Keratinocyte (primary cell): ENCODE measurements around the gene LRRC18. TPM values are rescaled to one million over a fixed set of nuclear protein-coding genes. Genes with fewer than 3 reads are reported as not detected.

Source experiments
- DNase-seq: peaks from one replicate; pipeline ENCODE4 v3.0.0-alpha.2; 2011; ENCODE audit warnings: low read depth, missing footprints, low spot score
- FAIRE-seq: peaks from 2 replicates; lab custom pipeline; 2011; peaks lifted over from hg19 to GRCh38; lab: Jason Lieb, UNC
- H2AFZ ChIP-seq: 2 replicates; pipeline ENCODE4 v1.6.0; 2012; ENCODE audit warnings: low read length, control low read depth, inconsistent platforms; ENCODE audit not compliant: control insufficient read depth
- H3K27ac ChIP-seq: 2 replicates; pipeline ENCODE4 v1.5.1; 2011; ENCODE audit warnings: low read length; ENCODE audit not compliant: control insufficient read depth, insufficient read depth
- H3K27me3 ChIP-seq: 3 replicates; pipeline ENCODE4 v1.6.0; 2011; ENCODE audit warnings: low read length; ENCODE audit not compliant: control insufficient read depth, insufficient read depth; ENCODE audit errors: extremely low read depth
- H3K36me3 ChIP-seq, 2 experiments: 2 replicates in 1 of 2; 3 replicates in 1 of 2; pipeline ENCODE4 v1.5.1; 2011; ENCODE audit warnings: low read length in 2 of 2, mild to moderate bottlenecking in 1 of 2; ENCODE audit not compliant: control insufficient read depth in 2 of 2, insufficient read depth in 2 of 2; ENCODE audit errors: extremely low read depth in 1 of 2
- H3K4me1 ChIP-seq: 3 replicates; pipeline ENCODE4 v1.5.1; 2011; ENCODE audit warnings: low read length; ENCODE audit not compliant: control insufficient read depth, insufficient read depth; ENCODE audit errors: extremely low read depth
- H3K4me2 ChIP-seq: 3 replicates; pipeline ENCODE4 v1.6.0; 2011; ENCODE audit warnings: low read depth, low read length; ENCODE audit not compliant: control insufficient read depth, insufficient read depth; ENCODE audit errors: extremely low read depth
- H3K4me3 ChIP-seq, 3 experiments: fragments of 200-600 bp in 1 of 3; sonication (generic) in 1 of 3; 2 replicates in 2 of 3; 3 replicates in 1 of 3; pipeline ENCODE4 v1.5.1; 2011 to 2016; ENCODE audit warnings: low read length in 3 of 3, mild to moderate bottlenecking in 3 of 3, control low read depth in 2 of 3, inconsistent platforms in 1 of 3, low read depth in 1 of 3, mixed read lengths in 1 of 3, mixed run types in 1 of 3, moderate library complexity in 1 of 3; ENCODE audit not compliant: control insufficient read depth in 2 of 3, insufficient read depth in 2 of 3; ENCODE audit errors: extremely low read depth in 1 of 3
- H3K79me2 ChIP-seq: 2 replicates; pipeline ENCODE4 v1.6.0; 2012; ENCODE audit warnings: low read length; ENCODE audit not compliant: control insufficient read depth, insufficient read depth
- H3K9ac ChIP-seq: 3 replicates; pipeline ENCODE4 v1.6.0; 2011; ENCODE audit warnings: low read length; ENCODE audit not compliant: control insufficient read depth, insufficient read depth; ENCODE audit errors: extremely low read depth
- H3K9me1 ChIP-seq: 3 replicates; pipeline ENCODE4 v1.6.0; 2011; ENCODE audit warnings: low read length; ENCODE audit not compliant: control insufficient read depth, insufficient read depth; ENCODE audit errors: extremely low read depth
- H3K9me3 ChIP-seq: 2 replicates; pipeline ENCODE4 v1.5.1; 2012; ENCODE audit warnings: low read depth, low read length; ENCODE audit not compliant: control insufficient read depth
- H4K20me1 ChIP-seq: 3 replicates; pipeline ENCODE4 v1.6.0; 2011; ENCODE audit warnings: low read length; ENCODE audit not compliant: control insufficient read depth, insufficient read depth; ENCODE audit errors: extremely low read depth
- CTCF ChIP-seq, 3 experiments: IDR thresholded peaks in 1 of 3; conservative IDR thresholded peaks in 1 of 3; optimal IDR thresholded peaks in 1 of 3; 2 replicates in 2 of 3; 3 replicates in 1 of 3; pipeline versions ENCODE3 to v1.5.1; 2011; ENCODE audit warnings: low read length in 3 of 3, mild to moderate bottlenecking in 3 of 3, moderate library complexity in 2 of 3, control low read depth in 1 of 3, inconsistent platforms in 1 of 3; ENCODE audit not compliant: insufficient read depth in 2 of 3; ENCODE audit errors: extremely low read depth in 1 of 3
- EZH2 ChIP-seq: IDR thresholded peaks from one replicate; pipeline ENCODE4 v1.6.1; 2012; ENCODE audit warnings: inconsistent platforms, mild to moderate bottlenecking, low read length, moderate library complexity
- dilution Hi-C: fragments of 300-500 bp; cut with MboI; formaldehyde crosslinking; loops from one replicate; pipeline ENCODE4 v1.7.0; 2020; ENCODE audit warnings: low sequenced_read_pairs; ENCODE audit not compliant: extremely low pct_ligation_motif_present
- polyA plus RNA-seq, 5 experiments: library from polyadenylated mRNA; depleted of rRNA in 3 of 5; stranded (reverse) in 3 of 5; stranded (forward) in 1 of 5; unstranded in 1 of 5; fragments of >200 nt; gene quantifications; 1 replicate in 1 of 5; 2 replicates in 3 of 5; 3 replicates in 1 of 5; pipeline versions ENCODE4 v1.2.1 to v1.2.3, GENCODE V29; 2011 to 2012; ENCODE audit warnings: missing spikeins in 2 of 5, low read depth in 1 of 5, low replicate concordance in 1 of 5

LRRC18 gene
- polyA plus RNA-seq, 1 donor (not counting 4 experiments of a cell fraction or from before 2014, with no cell fraction given) = not detected

- Histone ChIP-seq H3K27ac (no peak overlapping the region), H3K4me1 (no peaks in the 10 kb centered on the region), H2AFZ (no peak overlapping the region), H3K27me3 (no peaks in the 10 kb centered on the region), H3K79me2 (no peaks in the 10 kb centered on the region), H3K4me3 (no peak overlapping the region), H3K4me2 (no peak overlapping the region), H4K20me1 (no peaks in the 10 kb centered on the region), H3K9me1 (no peaks in the 10 kb centered on the region), H3K36me3 (no peaks in the 10 kb centered on the region), H3K9me3 (no peaks in the 10 kb centered on the region), H3K9ac (no peak overlapping the region)
- dilution Hi-C loops = no loop called here
- DNase-seq (no peak), FAIRE-seq (no peak)
- no peak for TF ChIP-seq CTCF (optimal IDR thresholded peaks at IDR 0.05 in 1 of 3, IDR thresholded peaks at IDR 0.05 in 1 of 3, conservative IDR thresholded peaks at IDR 0.05 in 1 of 3; ENCODE audit: extremely low read depth in 1 of 3, insufficient read depth in 2 of 3, low read length in 3 of 3)
- TF ChIP-seq EZH2 = no peak
These were observed 1.9 kb upstream of the LRRC18 start for GRCh38 chr10:48941427-48942075.

GRCh38 chr10:48940958-48941357 is 1.3 kb upstream of the LRRC18 start:
- H2AFZ ChIP-seq = no peak overlapping the region
- no peaks in the 10 kb centered on the region for H3K79me2 ChIP-seq
- no peak for TF ChIP-seq CTCF (optimal IDR thresholded peaks at IDR 0.05 in 1 of 3, IDR thresholded peaks at IDR 0.05 in 1 of 3, conservative IDR thresholded peaks at IDR 0.05 in 1 of 3; ENCODE audit: extremely low read depth in 1 of 3, insufficient read depth in 2 of 3, low read length in 3 of 3)
- no peak for TF ChIP-seq EZH2
- H3K9me3 ChIP-seq = no peaks in the 10 kb centered on the region
- DNase-seq (no peak), FAIRE-seq (no peak)
- H4K20me1 ChIP-seq = no peaks in the 10 kb centered on the region
- H3K36me3 ChIP-seq = no peaks in the 10 kb centered on the region
- H3K9me1 ChIP-seq = no peaks in the 10 kb centered on the region
- H3K9ac ChIP-seq = no peak overlapping the region
- no peaks in the 10 kb centered on the region for H3K4me1 ChIP-seq
- no peak overlapping the region for H3K4me2 ChIP-seq
- dilution Hi-C loops = no loop called here
- H3K27ac ChIP-seq = no peak overlapping the region
- H3K27me3 ChIP-seq = no peaks in the 10 kb centered on the region
- no peak overlapping the region for H3K4me3 ChIP-seq
